Activated CD4-positive, alpha-beta T cell treated with anti-CD3 and anti-CD28 coated beads for 36 hours (primary cell): ENCODE measurements around the gene ERVFRD-1. TPM values are rescaled to one million over a fixed set of nuclear protein-coding genes. Genes with fewer than 3 reads are reported as not detected.

Experiments
- ATAC-seq: fragments of 200-7000 bp; cut with Tn5 transposase; one replicate; pipeline ENCODE4 v1.10.0; 2021; ENCODE audit warnings: mild to moderate bottlenecking, moderate library complexity
- CTCF ChIA-PET: fragments of 350-600 bp; sonication (Branson Sonifier 250); formaldehyde crosslinking; loops from one replicate; lab custom pipeline; 2021; ENCODE audit warnings: antibody characterized with exemption; lab: Charles Lee
- POLR2A ChIA-PET: fragments of 350-600 bp; sonication (Branson Sonifier 250); formaldehyde crosslinking; loops from one replicate; lab custom pipeline; 2021; ENCODE audit warnings: antibody characterized with exemption, inconsistent platforms; lab: Charles Lee
- DNase-seq: peaks from one replicate; pipeline ENCODE4 v3.0.0-alpha.2; 2020
- H3K27ac Mint-ChIP-seq: one replicate; pipeline ENCODE4 v1.8.0; 2021; ENCODE audit warnings: mixed read lengths
- H3K27me3 Mint-ChIP-seq: one replicate; pipeline ENCODE4 v1.8.0; 2021; ENCODE audit warnings: mixed read lengths
- H3K36me3 Mint-ChIP-seq: one replicate; pipeline ENCODE4 v1.8.0; 2021; ENCODE audit warnings: low read depth, mixed read lengths
- H3K4me1 Mint-ChIP-seq: one replicate; pipeline ENCODE4 v1.8.0; 2021; ENCODE audit warnings: mixed read lengths
- H3K4me3 Mint-ChIP-seq: one replicate; pipeline ENCODE4 v1.8.0; 2021; ENCODE audit warnings: mild to moderate bottlenecking, moderate library complexity, mixed read lengths
- H3K9me3 Mint-ChIP-seq: one replicate; pipeline ENCODE4 v1.8.0; 2021; ENCODE audit warnings: low read depth, mixed read lengths
- intact Hi-C, 2 experiments: fragments of 100-400 bp; cut with DNase I in 1 of 2; cut with micrococcal nuclease in 1 of 2; formaldehyde crosslinking; loops; one replicate each; pipeline versions ENCODE4 v1.14.2 to v1.15.1; 2022 to 2024; cut with DNase I, micrococcal nuclease
- total RNA-seq, 2 experiments: library from RNA; stranded (reverse); gene quantifications; one replicate each; pipeline ENCODE4 v1.2.3, GENCODE V29; 2021

Gene ERVFRD-1
- total RNA-seq, 2 experiments from 2014 or later, result not detected

GRCh38 chr6:11054722-11055121 is 56.8 kb downstream of the ERVFRD-1 start:
- intact Hi-C loops, result no loop called here
- ChIA-PET POLR2A (interaction anchor here (0.6 kb wide), 1 partner anchor 26 kb away, joined by 8 read pairs; no protein-coding TSS in a partner anchor), CTCF (interaction anchor here (1.6 to 2.2 kb wide), 2 partner anchors 9 to 14 kb away, joined by 4 to 11 read pairs; no protein-coding TSS in a partner anchor)
- H3K4me1 Mint-ChIP-seq, result no peaks in the 10 kb centered on the region
- H3K27me3 Mint-ChIP-seq, result peaks cover 20% of the 10 kb centered on the region
- H3K4me3 Mint-ChIP-seq, result no peak overlapping the region
- DNase-seq (no peak), ATAC-seq (no peak)
- H3K36me3 Mint-ChIP-seq, result no peaks in the 10 kb centered on the region
- H3K27ac Mint-ChIP-seq, result no peak overlapping the region
- H3K9me3 Mint-ChIP-seq, result no peaks in the 10 kb centered on the region

- ChIA-PET POLR2A (no interaction called here), CTCF (no interaction called here)
- Mint-ChIP-seq H3K9me3 (no peaks in the 10 kb centered on the region), H3K4me1 (no peaks in the 10 kb centered on the region), H3K4me3 (no peak overlapping the region), H3K27ac (no peak overlapping the region), H3K36me3 (no peaks in the 10 kb centered on the region), H3K27me3 (peaks cover 31% of the 10 kb centered on the region)
- intact Hi-C loops, result no loop called here
- ATAC-seq (no peak), DNase-seq (no peak)
Observed at GRCh38 chr6:11053307-11053706, 58.2 kb downstream of the ERVFRD-1 start.

Other genes with a start within 250 kb of the ERVFRD-1 start
- not detected for gene GCM2, start 229.7 kb downstream of the ERVFRD-1 start, total RNA-seq
- under 1 TPM in 1 of 2 experiments, not detected in 1; 0.25 TPM for gene SYCP2L, start 224.7 kb downstream of the ERVFRD-1 start, total RNA-seq
- not detected for gene ELOVL2, start 67.4 kb downstream of the ERVFRD-1 start, total RNA-seq
- 1 to 10 TPM; 6.3 to 7.9 TPM for gene SMIM13, start 17.9 kb downstream of the ERVFRD-1 start, total RNA-seq
- gene NEDD9, start 120.9 kb upstream of the ERVFRD-1 start, total RNA-seq, result 10 to 100 TPM; 23.6 to 27.3 TPM